ENCODE measurements around the gene DSCAML1. TPM values are rescaled to one million over a fixed set of nuclear protein-coding genes. Genes with fewer than 3 reads are reported as not detected.

The DSCAML1 gene
- total RNA-seq, 2 donors from 2014 or later = 0.21 to 0.41 TPM

GRCh38 chr11:117564321-117564720 lies 232.7 kb downstream of the DSCAML1 start:
- ATAC-seq (ENCODE audit: insufficient number of reproducible peaks, low FRiP score, low read depth) (no peak), DNase-seq (ENCODE audit: low spot score) (no peak)
- Histone ChIP-seq H3K4me3 (no peak overlapping the region), H3K36me3 (no peaks in the 10 kb centered on the region), H3K4me1 (ENCODE audit: control insufficient read depth in 1 of 2, low read depth in 2 of 2) (no peaks in the 10 kb centered on the region), H3K9me3 (no peaks in the 10 kb centered on the region), H3K27me3 (replicated peaks; ENCODE audit: insufficient read depth) (no peaks in the 10 kb centered on the region), H3K27ac (no peak overlapping the region)
- TF ChIP-seq CTCF (IDR thresholded peaks at IDR 0.05) = no peak

- no peak for TF ChIP-seq CTCF (IDR thresholded peaks at IDR 0.05)
- no peak for ATAC-seq (ENCODE audit: insufficient number of reproducible peaks, low FRiP score, low read depth)
- H3K4me1 ChIP-seq (ENCODE audit: control insufficient read depth in 1 of 2, low read depth in 2 of 2) = no peaks in the 10 kb centered on the region
- no peak overlapping the region for H3K4me3 ChIP-seq
- no peak for DNase-seq (ENCODE audit: low spot score)
- no peaks in the 10 kb centered on the region for H3K9me3 ChIP-seq
- H3K27ac ChIP-seq = no peak overlapping the region
- H3K27me3 ChIP-seq (replicated peaks; ENCODE audit: insufficient read depth) = no peaks in the 10 kb centered on the region
- H3K36me3 ChIP-seq = no peaks in the 10 kb centered on the region
Measured at GRCh38 chr11:117563556-117563955, 233.5 kb downstream of the DSCAML1 start.

GRCh38 chr11:117562136-117562535 lies 234.9 kb downstream of the DSCAML1 start:
- DNase-seq (ENCODE audit: low spot score) = no peak
- H3K27ac ChIP-seq = no peak overlapping the region
- no peak for ATAC-seq (ENCODE audit: insufficient number of reproducible peaks, low FRiP score, low read depth)
- no peaks in the 10 kb centered on the region for H3K27me3 ChIP-seq (replicated peaks; ENCODE audit: insufficient read depth)
- no peaks in the 10 kb centered on the region for H3K9me3 ChIP-seq
- no peak overlapping the region for H3K4me3 ChIP-seq
- H3K4me1 ChIP-seq (ENCODE audit: control insufficient read depth in 1 of 2, low read depth in 2 of 2) = no peaks in the 10 kb centered on the region
- no peak for TF ChIP-seq CTCF (IDR thresholded peaks at IDR 0.05)
- no peaks in the 10 kb centered on the region for H3K36me3 ChIP-seq

GRCh38 chr11:117560780-117561530 lies 236.1 kb downstream of the DSCAML1 start:
- no peak overlapping the region for H3K27ac ChIP-seq
- H3K27me3 ChIP-seq (replicated peaks; ENCODE audit: insufficient read depth) = no peaks in the 10 kb centered on the region
- no peaks in the 10 kb centered on the region for H3K36me3 ChIP-seq
- ATAC-seq (ENCODE audit: insufficient number of reproducible peaks, low FRiP score, low read depth) (no peak), DNase-seq (ENCODE audit: low spot score) (no peak)
- H3K9me3 ChIP-seq = no peaks in the 10 kb centered on the region
- H3K4me3 ChIP-seq = no peak overlapping the region
- no peaks in the 10 kb centered on the region for H3K4me1 ChIP-seq (ENCODE audit: control insufficient read depth in 1 of 2, low read depth in 2 of 2)
- no peak for TF ChIP-seq CTCF (IDR thresholded peaks at IDR 0.05)

- DNase-seq (ENCODE audit: low spot score) = no peak
- Histone ChIP-seq H3K9me3 (no peaks in the 10 kb centered on the region), H3K27me3 (replicated peaks; ENCODE audit: insufficient read depth) (no peaks in the 10 kb centered on the region)
Measured at GRCh38 chr11:117559698-117560097, 237.3 kb downstream of the DSCAML1 start.

More at GRCh38 chr11:117559698-117560097, 237.3 kb downstream of the DSCAML1 start:
- Histone ChIP-seq H3K27ac (no peak overlapping the region), H3K36me3 (no peaks in the 10 kb centered on the region), H3K4me3 (no peak overlapping the region), H3K4me1 (ENCODE audit: control insufficient read depth in 1 of 2, low read depth in 2 of 2) (no peaks in the 10 kb centered on the region)
- no peak for ATAC-seq (ENCODE audit: insufficient number of reproducible peaks, low FRiP score, low read depth)
- TF ChIP-seq CTCF (IDR thresholded peaks at IDR 0.05) = no peak

Data from thoracic aorta (tissue), 2 donors.